GM19438 (cell line): ENCODE results near the gene ENOX1.
"Not testable (repeated sequence)": the region's sequence is repeated elsewhere in the genome, so short reads cannot be mapped to it uniquely, and the experiment has no call there.

Experiments used
- ATAC-seq: cut with Tn5 transposase; IDR thresholded peaks from one replicate; pipeline ENCODE4 v1.9.1; 2021; ENCODE audit warnings: low read depth; ENCODE audit not compliant: unreplicated experiment

ENOX1 gene

GRCh38 chr13:43364210-43365038 lies 422.3 kb downstream of the ENOX1 start:
- ATAC-seq = no peak

- no peak for ATAC-seq
Measured at GRCh38 chr13:43363156-43363953, 423.4 kb downstream of the ENOX1 start.

GRCh38 chr13:43362556-43362955 lies 424.2 kb downstream of the ENOX1 start:
- ATAC-seq = no peak

GRCh38 chr13:43360892-43361610 lies 425.7 kb downstream of the ENOX1 start:
- ATAC-seq = no peak

- ATAC-seq = no peak
Measured at GRCh38 chr13:43360171-43360570, 426.6 kb downstream of the ENOX1 start.

GRCh38 chr13:43359536-43359935 lies 427.2 kb downstream of the ENOX1 start:
- no peak for ATAC-seq

GRCh38 chr13:43357564-43357963 lies 429.2 kb downstream of the ENOX1 start:
- no peak for ATAC-seq

GRCh38 chr13:43356567-43356966 lies 430.2 kb downstream of the ENOX1 start:
- no peak for ATAC-seq

GRCh38 chr13:43355774-43356173 lies 431.0 kb downstream of the ENOX1 start:
- no peak for ATAC-seq

- no peak for ATAC-seq
Measured at GRCh38 chr13:43354153-43354945, 432.4 kb downstream of the ENOX1 start.

GRCh38 chr13:43353631-43354030 lies 433.1 kb downstream of the ENOX1 start:
- ATAC-seq = no peak

- not testable (repeated sequence) for ATAC-seq
Measured at GRCh38 chr13:43351612-43352011, 435.2 kb downstream of the ENOX1 start.

- no peak for ATAC-seq
Measured at GRCh38 chr13:43348397-43348796, 438.4 kb downstream of the ENOX1 start.

- ATAC-seq = no peak
Measured at GRCh38 chr13:43347877-43348276, 438.9 kb downstream of the ENOX1 start.

GRCh38 chr13:43346427-43346826 lies 440.3 kb downstream of the ENOX1 start:
- no peak for ATAC-seq

GRCh38 chr13:43343645-43344044 lies 443.1 kb downstream of the ENOX1 start:
- ATAC-seq = no peak

- no peak for ATAC-seq
Measured at GRCh38 chr13:43339805-43340550, 446.8 kb downstream of the ENOX1 start.

GRCh38 chr13:43339145-43339804 lies 447.5 kb downstream of the ENOX1 start:
- ATAC-seq = no peak

- no peak for ATAC-seq
Measured at GRCh38 chr13:43335764-43336163, 451.0 kb downstream of the ENOX1 start.
